BE2C (cell line): ENCODE results near the gene ARMH4.

ENCODE experiments used
- DNase-seq: peaks from one replicate; pipeline ENCODE4 v3.0.0-alpha.2; 2020
- H3K27me3 ChIP-seq: fragments of 250-450 bp; sonication (Bioruptor Pico); 2 replicates; pipeline ENCODE4 v1.5.1; 2020; ENCODE audit warnings: mild to moderate bottlenecking
- H3K36me3 ChIP-seq: fragments of 250-450 bp; sonication (Bioruptor Pico); 2 replicates; pipeline ENCODE4 v1.5.1; 2020; ENCODE audit warnings: mild to moderate bottlenecking
- H3K4me1 ChIP-seq: fragments of 250-450 bp; sonication (Bioruptor Pico); 2 replicates; pipeline ENCODE4 v1.5.1; 2020
- H3K4me3 ChIP-seq: 2 replicates; pipeline ENCODE4 v1.5.1; 2011; ENCODE audit warnings: low read depth, low read length
- H3K9me3 ChIP-seq: fragments of 250-450 bp; sonication (Bioruptor Pico); 2 replicates; pipeline ENCODE4 v1.5.1; 2020
- CTCF ChIP-seq: IDR thresholded peaks from 2 replicates; pipeline ENCODE4 v1.5.1; 2012; ENCODE audit warnings: mild to moderate bottlenecking, low read depth, low read length

The ARMH4 gene

DNA sequence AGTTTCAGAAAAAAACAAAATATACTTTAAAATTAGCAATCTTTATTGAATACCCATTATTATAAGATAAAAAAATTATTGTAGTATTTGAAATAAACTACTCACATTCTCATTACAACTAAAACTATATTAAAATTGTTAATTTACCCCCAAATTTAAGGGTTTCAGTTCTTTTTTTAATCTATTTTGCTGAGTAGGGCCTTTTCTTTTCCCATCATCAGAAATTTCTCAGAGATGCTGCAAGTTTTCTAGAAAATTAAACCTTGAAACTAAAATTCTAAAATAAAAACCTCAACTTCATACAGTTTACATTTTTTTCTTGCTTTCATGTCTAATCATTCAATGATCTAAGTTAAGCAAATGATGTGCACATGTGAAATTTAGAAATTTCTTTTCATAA is 10.1 kb downstream of the ARMH4 start:
- no peak for TF ChIP-seq CTCF
- DNase-seq = no peak

DNA sequence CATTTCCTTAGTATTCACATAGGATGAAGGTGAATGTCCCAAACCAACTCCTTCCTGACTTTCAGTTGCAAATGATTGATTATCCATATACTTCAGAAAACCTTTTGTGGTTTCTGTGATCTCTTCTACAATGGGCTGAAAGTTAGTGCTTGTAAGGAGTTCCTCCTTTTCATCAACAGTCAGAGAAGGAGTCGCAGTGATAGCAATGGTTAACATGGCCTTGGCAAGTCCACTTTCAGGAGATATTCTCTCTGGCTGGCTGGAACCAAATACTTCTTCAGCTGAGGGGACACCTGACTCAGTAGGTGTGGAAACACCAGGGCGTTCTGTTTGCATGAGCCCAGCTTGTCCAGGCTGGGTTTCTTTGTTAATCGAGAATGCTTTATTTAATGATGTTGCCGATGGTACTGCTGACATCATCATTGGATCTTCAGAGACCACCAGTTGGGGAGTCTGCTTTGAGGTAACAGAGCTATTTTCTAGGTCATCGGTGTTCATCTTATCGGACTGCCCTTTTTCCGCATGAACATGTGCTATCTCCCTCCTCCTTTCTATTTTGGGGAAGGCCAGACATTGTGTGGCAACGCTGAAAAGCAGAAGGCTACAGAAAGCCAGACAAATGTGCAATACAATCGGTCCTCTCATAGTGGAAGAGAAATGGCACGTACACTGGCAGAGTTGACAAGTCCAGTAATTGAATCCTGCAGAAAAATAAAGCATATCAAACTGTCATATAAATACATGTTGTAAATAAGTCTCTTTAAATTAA is 13.1 kb downstream of the ARMH4 start:
- DNase-seq = no peak

More for the DNA sequence above, 10.1 kb downstream of the ARMH4 start:
- Histone ChIP-seq H3K36me3 (no peaks in the 10 kb centered on the region), H3K27me3 (peaks cover 12% of the 10 kb centered on the region), H3K4me3 (no peak overlapping the region), H3K4me1 (no peaks in the 10 kb centered on the region), H3K9me3 (no peaks in the 10 kb centered on the region)

GRCh38 chr14:58138031-58138713 is 13.8 kb downstream of the ARMH4 start:
- TF ChIP-seq CTCF = no peak
- no peak for DNase-seq

More for the DNA sequence above, 13.1 kb downstream of the ARMH4 start:
- no peaks in the 10 kb centered on the region for H3K9me3 ChIP-seq
- no peaks in the 10 kb centered on the region for H3K36me3 ChIP-seq
- no peak overlapping the region for H3K4me3 ChIP-seq
- H3K4me1 ChIP-seq = no peaks in the 10 kb centered on the region
- TF ChIP-seq CTCF = no peak
- peaks cover 10% of the 10 kb centered on the region; the same call in 1 of the 2 replicates for H3K27me3 ChIP-seq

GRCh38 chr14:58133739-58134138 is 18.3 kb downstream of the ARMH4 start:
- Histone ChIP-seq H3K36me3 (no peaks in the 10 kb centered on the region), H3K4me1 (no peaks in the 10 kb centered on the region), H3K4me3 (no peak overlapping the region), H3K27me3 (peaks cover 7% of the 10 kb centered on the region; the same call in 1 of the 2 replicates), H3K9me3 (no peaks in the 10 kb centered on the region)
- no peak for DNase-seq
- no peak for TF ChIP-seq CTCF

More at GRCh38 chr14:58138031-58138713, 13.8 kb downstream of the ARMH4 start:
- Histone ChIP-seq H3K4me1 (no peaks in the 10 kb centered on the region), H3K36me3 (no peaks in the 10 kb centered on the region), H3K27me3 (peaks cover 10% of the 10 kb centered on the region; the same call in 1 of the 2 replicates), H3K9me3 (no peaks in the 10 kb centered on the region), H3K4me3 (no peak overlapping the region)

- H3K4me1 ChIP-seq = no peaks in the 10 kb centered on the region
- no peak for DNase-seq
- H3K27me3 ChIP-seq = peaks cover 13% of the 10 kb centered on the region
- no peak overlapping the region for H3K4me3 ChIP-seq
- no peak for TF ChIP-seq CTCF
- no peaks in the 10 kb centered on the region for H3K9me3 ChIP-seq
- no peaks in the 10 kb centered on the region for H3K36me3 ChIP-seq
Measured at GRCh38 chr14:58131386-58131785, 20.6 kb downstream of the ARMH4 start.
